Lung (tissue), 16 donors: Measurements from ENCODE around the gene SAYSD1. TPM values are rescaled to one million over a fixed set of nuclear protein-coding genes. Genes with fewer than 3 reads are reported as not detected.
A peak's percentile ranks its signal among the peaks of the same experiment; 100 is the strongest.

Experiments used
- ATAC-seq: fragments of 200-7000 bp; cut with Tn5 transposase; one replicate; pipeline ENCODE4 v1.9.1; 2020; ENCODE audit warnings: moderate number of reproducible peaks; ENCODE audit not compliant: insufficient read depth, low FRiP score
- DNase-seq, 3 donors: peaks; one replicate each; pipeline ENCODE4 v3.0.0-alpha.2; 2013 to 2017
- H3K27ac ChIP-seq, 2 donors: one replicate each; pipeline ENCODE4 v1.5.1; 2013; ENCODE audit warnings: mild to moderate bottlenecking in 2 of 2, moderate library complexity in 2 of 2, control low read depth in 1 of 2, inconsistent platforms in 1 of 2, low read depth in 1 of 2, low read length in 1 of 2
- H3K27me3 ChIP-seq, 3 donors: one replicate each; pipeline ENCODE4 v1.5.1; 2013; ENCODE audit warnings: low read length in 2 of 3; ENCODE audit not compliant: control insufficient read depth in 3 of 3, insufficient read depth in 3 of 3
- H3K36me3 ChIP-seq, 4 donors: one replicate each; pipeline ENCODE4 v1.5.1; 2013; ENCODE audit warnings: low read length in 4 of 4, mild to moderate bottlenecking in 1 of 4, moderate library complexity in 1 of 4; ENCODE audit not compliant: control insufficient read depth in 4 of 4, insufficient read depth in 4 of 4
- H3K4me1 ChIP-seq, 5 donors: one replicate each; pipeline ENCODE4 v1.5.1; 2013; ENCODE audit warnings: low read length in 5 of 5, mild to moderate bottlenecking in 2 of 5, moderate library complexity in 1 of 5; ENCODE audit not compliant: control insufficient read depth in 5 of 5, insufficient read depth in 5 of 5
- H3K4me3 ChIP-seq: one replicate; pipeline ENCODE4 v1.5.1; 2013; ENCODE audit warnings: mild to moderate bottlenecking, control low read depth, moderate library complexity
- H3K9ac ChIP-seq, 2 donors: one replicate each; pipeline ENCODE4 v1.5.1; 2013; ENCODE audit warnings: low read length in 2 of 2, control low read depth in 1 of 2; ENCODE audit not compliant: insufficient read depth in 1 of 2
- H3K9me3 ChIP-seq, 4 donors: one replicate each; pipeline ENCODE4 v1.5.1; 2013; ENCODE audit warnings: low read length in 3 of 4, mild to moderate bottlenecking in 1 of 4, moderate library complexity in 1 of 4; ENCODE audit not compliant: control insufficient read depth in 4 of 4, insufficient read depth in 3 of 4
- WGBS, 2 donors: extraction: QIAGEN DNeasy Blood & Tissue Kit; methylation state at CpG; one replicate each; pipeline ENCODE4 v1.1.7; 2013; 5-methylcytosine and 5-hydroxymethylcytosine counted together
- long read RNA-seq, 5 donors: transcript quantifications; one replicate each; lab custom pipeline, GENCODE V29; 2026
- polyA plus RNA-seq, 2 donors: library from polyadenylated mRNA; stranded (reverse); fragments of 200-250 nt; gene quantifications; one replicate each; pipeline ENCODE4 v1.2.1, GENCODE V29; 2013
- total RNA-seq, 2 donors: library from RNA; depleted of rRNA in 1 of 2; stranded (reverse); fragments of >200 nt in 1 of 2; gene quantifications; one replicate each; pipeline ENCODE4 v1.2.1, GENCODE V29; 2014 to 2021
- TF ChIP-seq, protein P1 (sequence below): IDR thresholded peaks from 2 replicates; pipeline ENCODE4 v1.5.1; 2012; ENCODE audit warnings: mild to moderate bottlenecking; ENCODE audit errors: control extremely low read depth, extremely low read depth
- donor health status: control.
- donor health status: control.
- donor health status: Bipolar disorder and iron deficiency.
- donor health status: healthy.
- donor health status: DM: yes; HTN: yes; CAD: no.

Gene SAYSD1, protein sequence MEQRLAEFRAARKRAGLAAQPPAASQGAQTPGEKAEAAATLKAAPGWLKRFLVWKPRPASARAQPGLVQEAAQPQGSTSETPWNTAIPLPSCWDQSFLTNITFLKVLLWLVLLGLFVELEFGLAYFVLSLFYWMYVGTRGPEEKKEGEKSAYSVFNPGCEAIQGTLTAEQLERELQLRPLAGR
- total RNA-seq (10 to 100 TPM; 15.4 to 17.5 TPM), polyA plus RNA-seq (10 to 100 TPM in 1 of 2 donors, 1 to 10 TPM in 1; 9.8 to 17.8 TPM)
- long read RNA-seq, donor 1, transcript SAYSD1-201 (2 exons, 2,020 nt), result major isoform, 11 of 16 reads
- long read RNA-seq, donor 1, partial matches to known transcripts, result 0 of 16 reads
- long read RNA-seq, donor 1, other reads (novel, unspliced or antisense), result 0 of 16 reads
- long read RNA-seq, donor 2, transcript SAYSD1-201 (2 exons, 2,020 nt), result major isoform, 5 of 5 reads
- long read RNA-seq, donor 2, partial matches to known transcripts, result 0 of 5 reads
- long read RNA-seq, donor 2, other reads (novel, unspliced or antisense), result 0 of 5 reads
- long read RNA-seq, donor 3, transcript SAYSD1-201 (2 exons, 2,020 nt), result major isoform, 7 of 7 reads
- long read RNA-seq, donor 3, partial matches to known transcripts, result 0 of 7 reads
- long read RNA-seq, donor 3, other reads (novel, unspliced or antisense), result 0 of 7 reads
- long read RNA-seq, donor 4, partial matches to known transcripts, result 0 of 4 reads
- long read RNA-seq, donor 4, other reads (novel, unspliced or antisense), result 0 of 4 reads
- long read RNA-seq, donor 5, transcript SAYSD1-201 (2 exons, 2,020 nt), result major isoform, 9 of 14 reads
- long read RNA-seq, donor 5, partial matches to known transcripts, result 0 of 14 reads
- long read RNA-seq, donor 5, other reads (novel, unspliced or antisense), result 0 of 14 reads

DNA sequence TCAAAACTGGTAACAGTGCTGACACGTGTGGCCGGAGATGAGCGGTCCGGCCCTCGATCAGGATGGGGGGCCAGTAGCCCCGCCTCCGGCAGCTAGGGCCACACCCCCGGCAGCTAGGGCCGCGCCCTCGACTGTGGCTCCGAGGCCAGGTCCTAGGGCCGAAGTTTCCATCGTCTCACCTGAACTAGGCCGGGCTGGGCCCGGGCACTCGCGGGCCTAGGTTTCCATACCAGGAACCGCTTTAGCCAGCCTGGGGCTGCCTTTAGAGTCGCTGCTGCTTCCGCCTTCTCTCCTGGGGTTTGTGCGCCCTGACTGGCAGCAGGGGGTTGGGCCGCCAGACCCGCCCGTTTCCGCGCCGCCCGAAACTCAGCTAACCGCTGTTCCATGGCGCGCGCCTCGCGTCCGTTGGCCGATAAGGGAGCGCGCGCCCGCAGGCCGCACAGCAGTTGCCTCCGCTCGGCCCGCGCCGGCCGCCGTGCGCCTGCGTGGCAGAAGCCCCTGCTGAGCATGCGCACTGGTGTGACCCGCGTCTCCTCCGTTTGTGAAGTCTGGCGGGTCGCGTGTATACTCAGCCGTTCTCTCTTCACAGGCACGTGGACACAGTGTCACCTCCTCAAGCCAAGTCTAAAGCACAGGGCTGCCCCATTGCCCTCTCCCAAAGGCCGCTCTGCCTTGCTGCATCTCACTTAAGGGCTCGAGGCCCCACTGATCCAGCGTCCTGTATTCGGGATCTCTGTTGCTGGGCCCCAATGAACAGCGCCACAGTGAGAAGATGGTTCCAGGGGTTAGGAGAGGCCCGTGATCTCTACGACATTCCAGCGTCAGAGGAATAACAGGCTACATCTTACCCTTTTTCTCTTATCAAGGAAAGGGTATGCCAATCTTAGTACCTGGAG lies at the start of gene SAYSD1:
TSS of gene SAYSD1 (minus strand) at position 483 of the 896 bp plus-strand sequence. CDS start at position 386, 97 bp downstream.
- peak; percentile 96 to 99 (median 97) for DNase-seq
- H3K36me3 ChIP-seq, result peaks cover 0 to 7% (median 4%) of the 10 kb centered on the region in 4 donors
- no peaks in the 10 kb centered on the region for H3K9me3 ChIP-seq
- H3K4me3 ChIP-seq, result peak within 1 kb of the TSS; percentile 60
- TF ChIP-seq, protein P1, sequence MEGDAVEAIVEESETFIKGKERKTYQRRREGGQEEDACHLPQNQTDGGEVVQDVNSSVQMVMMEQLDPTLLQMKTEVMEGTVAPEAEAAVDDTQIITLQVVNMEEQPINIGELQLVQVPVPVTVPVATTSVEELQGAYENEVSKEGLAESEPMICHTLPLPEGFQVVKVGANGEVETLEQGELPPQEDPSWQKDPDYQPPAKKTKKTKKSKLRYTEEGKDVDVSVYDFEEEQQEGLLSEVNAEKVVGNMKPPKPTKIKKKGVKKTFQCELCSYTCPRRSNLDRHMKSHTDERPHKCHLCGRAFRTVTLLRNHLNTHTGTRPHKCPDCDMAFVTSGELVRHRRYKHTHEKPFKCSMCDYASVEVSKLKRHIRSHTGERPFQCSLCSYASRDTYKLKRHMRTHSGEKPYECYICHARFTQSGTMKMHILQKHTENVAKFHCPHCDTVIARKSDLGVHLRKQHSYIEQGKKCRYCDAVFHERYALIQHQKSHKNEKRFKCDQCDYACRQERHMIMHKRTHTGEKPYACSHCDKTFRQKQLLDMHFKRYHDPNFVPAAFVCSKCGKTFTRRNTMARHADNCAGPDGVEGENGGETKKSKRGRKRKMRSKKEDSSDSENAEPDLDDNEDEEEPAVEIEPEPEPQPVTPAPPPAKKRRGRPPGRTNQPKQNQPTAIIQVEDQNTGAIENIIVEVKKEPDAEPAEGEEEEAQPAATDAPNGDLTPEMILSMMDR, result no peak
- H3K9ac ChIP-seq, result peak within 1 kb of the TSS; percentile 61 to 65
- peak within 1 kb of the TSS; percentile 88 to 97 for H3K27ac ChIP-seq
- no peaks in the 10 kb centered on the region for H3K27me3 ChIP-seq
- peaks cover 0 to 20% (median 2%) of the 10 kb centered on the region in 5 donors for H3K4me1 ChIP-seq
- peak; percentile 97 for ATAC-seq
- 2 to 3% methylated on average over 65 to 68 of the region's 68 CpGs for WGBS, 2 donors

DNA sequence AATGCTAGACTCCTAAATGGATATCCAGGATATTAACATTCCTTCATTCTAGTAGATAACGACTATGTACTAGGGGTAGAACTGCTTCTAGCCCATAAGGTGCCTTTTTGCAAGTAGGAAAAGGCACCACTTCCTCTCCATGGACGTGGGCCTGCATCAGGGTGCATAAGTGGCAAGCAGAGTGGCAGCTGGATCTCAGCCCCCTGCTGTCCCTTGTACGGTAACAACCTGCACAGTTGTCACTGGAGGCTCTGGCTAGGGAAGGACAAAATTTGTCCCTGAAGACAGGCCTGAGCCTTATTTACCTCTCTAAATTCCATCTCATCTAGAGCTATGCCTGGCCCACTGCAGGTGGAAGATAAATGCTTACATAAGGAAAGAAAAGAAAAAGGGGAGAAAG lies 42.5 kb upstream of the SAYSD1 start:
- Histone ChIP-seq H3K9me3 (no peaks in the 10 kb centered on the region), H3K4me3 (no peak overlapping the region), H3K27me3 (no peaks in the 10 kb centered on the region), H3K27ac (no peak overlapping the region), H3K4me1 (no peaks in the 10 kb centered on the region), H3K36me3 (no peaks in the 10 kb centered on the region), H3K9ac (no peak overlapping the region)
- WGBS, 2 donors, result 52 to 69% methylated on average over 3 of the region's 3 CpGs
- ATAC-seq (no peak), DNase-seq (no peak)
- TF ChIP-seq, protein P1, result no peak

DNA sequence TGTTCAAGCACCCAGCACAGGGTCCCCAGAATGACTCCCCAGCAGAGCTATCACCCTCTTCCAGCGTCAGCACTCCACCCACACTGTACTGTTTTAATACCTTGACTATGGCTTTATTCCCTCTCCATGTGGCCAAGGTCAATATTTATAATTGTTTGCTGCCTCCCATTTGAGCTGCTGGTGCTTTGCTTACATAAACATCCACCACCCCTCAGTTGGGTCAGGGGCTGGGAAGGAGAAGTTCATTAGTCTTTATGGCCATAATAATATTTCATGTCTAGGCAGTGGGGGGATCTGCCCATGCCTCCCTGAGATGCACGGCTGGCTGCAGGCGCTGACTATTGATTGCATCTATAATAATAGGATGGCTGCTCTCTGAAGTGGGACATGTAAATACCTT lies 41.8 kb upstream of the SAYSD1 start:
- WGBS, 2 donors, result 94% methylated on average over 3 of the region's 3 CpGs
- DNase-seq (no peak), ATAC-seq (no peak)
- Histone ChIP-seq H3K27me3 (no peaks in the 10 kb centered on the region), H3K9me3 (no peaks in the 10 kb centered on the region), H3K9ac (no peak overlapping the region), H3K4me1 (peaks cover 0 to 3% (median 0%) of the 10 kb centered on the region in 5 donors), H3K36me3 (no peaks in the 10 kb centered on the region), H3K27ac (no peak overlapping the region), H3K4me3 (no peak overlapping the region)
- TF ChIP-seq, protein P1, result no peak
